Heart left ventricle (tissue), 13 donors: ENCODE data around the gene DCUN1D5.

ENCODE experiments used
- POLR2A ChIP-seq, 2 donors: fragments of 450-650 bp; IDR thresholded peaks; one replicate each; pipeline ENCODE4 v1.6.1; 2017; ENCODE audit warnings: antibody characterized with exemption in 2 of 2, mild to moderate bottlenecking in 2 of 2, moderate library complexity in 2 of 2
- TF ChIP-seq, protein P1 (sequence below), 12 donors: fragments of 200-600 bp; sonication (generic) in 4 of 12; IDR thresholded peaks; one replicate each; pipeline versions ENCODE4 v1.5.0 to v1.8.0; 2018 to 2022; ENCODE audit warnings: antibody characterized with exemption in 12 of 12, mild to moderate bottlenecking in 5 of 12
- donor health status: ischemic (EF 13 %, LVEDD 7.1; RV severe dilation, severe dysfunction).
- donor health status: DM: no; HTN: yes; CAD: no.
- donor health status: DM: no; HTN: no; CAD: no.
- donor health status: ischemic (EF 25% LVEDD 6.9; RV normal size, moderate dysfunction).
- donor health status: ischemic (EF 25% LVEDD 5.7; RV mildly dilated, moderate dysfunction).
- donor health status: ischemic (EF 35%, LVEDD 5.7; RV mildly dilated, moderate dysfunction).
- donor health status: nonischemic (EF 11% LVEDD 7.7; RV severe dilation, severe dysfunction).
- donor health status: DM: yes; HTN: yes; CAD: no.
- donor health status: PGD.
- donor health status: ischemic (EF 29% LVEDD 5.4; RV normal size, mild dysfunction).
- donor health status: nonischemic (EF 23%, LVEDD 6.1; RV moderate dilation, normal function).

DNA sequence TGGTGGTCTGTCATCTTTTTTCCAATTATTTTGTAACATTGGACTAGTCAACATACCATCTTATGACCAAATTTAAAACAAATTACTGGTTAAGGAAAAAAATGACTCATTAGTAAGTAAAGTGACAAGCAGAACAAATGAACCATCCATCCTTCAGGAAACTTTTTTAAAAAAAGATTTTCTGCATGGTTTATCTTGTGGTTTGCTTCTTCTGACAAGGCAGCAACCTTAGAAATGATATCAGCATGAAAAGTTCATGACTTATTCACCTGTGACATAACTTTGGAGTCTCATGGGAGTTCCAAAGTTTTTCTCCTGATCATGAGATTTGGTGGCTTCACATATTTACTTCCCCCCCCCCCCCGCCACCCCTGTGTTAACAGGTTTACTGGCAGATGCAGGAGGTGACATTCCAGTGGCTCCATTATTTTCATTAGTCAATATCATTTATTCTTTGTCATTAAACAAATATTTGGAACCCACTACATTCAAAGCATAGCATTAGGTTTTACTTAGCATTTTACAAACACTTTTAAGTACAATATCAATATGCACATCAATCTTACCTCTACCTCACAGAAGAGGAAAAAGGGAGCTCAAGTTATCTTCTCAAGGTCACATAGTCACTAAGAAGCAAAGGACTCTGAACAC lies 40.7 kb downstream of the DCUN1D5 start:
- TF ChIP-seq, protein P1, sequence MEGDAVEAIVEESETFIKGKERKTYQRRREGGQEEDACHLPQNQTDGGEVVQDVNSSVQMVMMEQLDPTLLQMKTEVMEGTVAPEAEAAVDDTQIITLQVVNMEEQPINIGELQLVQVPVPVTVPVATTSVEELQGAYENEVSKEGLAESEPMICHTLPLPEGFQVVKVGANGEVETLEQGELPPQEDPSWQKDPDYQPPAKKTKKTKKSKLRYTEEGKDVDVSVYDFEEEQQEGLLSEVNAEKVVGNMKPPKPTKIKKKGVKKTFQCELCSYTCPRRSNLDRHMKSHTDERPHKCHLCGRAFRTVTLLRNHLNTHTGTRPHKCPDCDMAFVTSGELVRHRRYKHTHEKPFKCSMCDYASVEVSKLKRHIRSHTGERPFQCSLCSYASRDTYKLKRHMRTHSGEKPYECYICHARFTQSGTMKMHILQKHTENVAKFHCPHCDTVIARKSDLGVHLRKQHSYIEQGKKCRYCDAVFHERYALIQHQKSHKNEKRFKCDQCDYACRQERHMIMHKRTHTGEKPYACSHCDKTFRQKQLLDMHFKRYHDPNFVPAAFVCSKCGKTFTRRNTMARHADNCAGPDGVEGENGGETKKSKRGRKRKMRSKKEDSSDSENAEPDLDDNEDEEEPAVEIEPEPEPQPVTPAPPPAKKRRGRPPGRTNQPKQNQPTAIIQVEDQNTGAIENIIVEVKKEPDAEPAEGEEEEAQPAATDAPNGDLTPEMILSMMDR (IDR thresholded peaks at IDR 0.05): no peak
- no peak for TF ChIP-seq POLR2A (IDR thresholded peaks at IDR 0.05)
